ENCODE data around the gene ARL15.

DNA sequence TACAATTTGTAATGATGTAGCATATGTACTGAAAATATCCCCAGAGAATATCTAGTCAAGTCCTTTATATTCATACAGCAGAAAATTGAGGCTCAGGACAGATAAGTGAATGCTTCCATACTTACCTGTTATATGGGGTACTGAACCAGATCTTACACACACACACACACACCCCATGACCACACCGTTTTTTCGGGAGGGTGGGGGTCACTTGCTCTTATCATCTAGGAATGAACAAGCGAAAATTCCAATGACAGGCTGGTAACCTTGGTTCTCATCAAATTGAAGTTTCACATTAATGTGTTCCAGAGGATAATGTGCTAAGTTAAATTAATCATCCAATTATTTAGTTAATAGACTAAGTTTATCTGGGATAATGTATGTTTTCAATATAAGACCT lies 48.8 kb downstream of the ARL15 start:
- TF ChIP-seq EZH2 (IDR thresholded peaks at IDR 0.05; ENCODE audit: insufficient read depth, poor library complexity, severe bottlenecking), result no peak
- TF ChIP-seq EZH2phosphoT487 (IDR thresholded peaks at IDR 0.05; ENCODE audit: insufficient read depth, low read depth), result no peak
